MV-4-11 (cell line): ENCODE data around the gene FXR2.

ENCODE experiments used
- DNase-seq: peaks from one replicate; lab custom pipeline; 2025; lab: John Stamatoyannopoulos, UW

The FXR2 gene

GRCh38 chr17:7572588-7573323 is 41.9 kb downstream of the FXR2 start:
- no peak for DNase-seq

- peak; percentile 100 for DNase-seq
These were observed 42.4 kb downstream of the FXR2 start for GRCh38 chr17:7572338-7572587.

DNA sequence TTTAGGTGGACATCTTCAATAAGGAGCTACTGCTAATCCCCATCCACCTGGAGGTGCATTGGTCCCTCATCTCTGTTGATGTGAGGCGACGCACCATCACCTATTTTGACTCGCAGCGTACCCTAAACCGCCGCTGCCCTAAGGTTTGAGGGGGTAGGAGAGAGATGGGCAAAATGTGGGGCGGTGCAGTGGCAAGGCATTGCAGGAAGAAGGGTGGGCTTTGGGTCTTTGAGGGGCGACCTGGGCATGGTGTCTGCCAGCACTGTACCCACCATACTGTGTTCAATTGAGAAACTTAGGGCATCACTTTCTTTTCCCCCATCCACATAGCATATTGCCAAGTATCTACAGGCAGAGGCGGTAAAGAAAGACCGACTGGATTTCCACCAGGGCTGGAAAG is 44.3 kb downstream of the FXR2 start:
- DNase-seq = no peak

DNA sequence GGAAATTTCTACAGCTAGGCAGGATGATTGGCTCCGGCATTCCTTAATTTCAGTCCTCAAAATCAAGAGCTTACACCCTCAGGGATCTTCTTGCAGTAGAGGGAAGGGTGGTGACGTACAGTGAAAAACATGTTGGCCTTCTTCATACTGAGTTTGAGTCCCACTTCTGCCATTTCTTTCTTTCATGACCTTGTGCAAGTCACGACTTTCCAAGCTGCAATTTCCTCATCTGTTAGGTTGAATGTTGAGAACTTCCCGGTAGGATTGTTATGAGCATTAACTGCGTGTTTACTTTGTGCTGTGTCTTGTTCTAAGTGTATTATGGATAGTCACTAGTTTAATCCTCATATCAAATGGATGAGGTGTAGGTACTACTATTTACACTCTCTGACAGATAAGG is 45.1 kb downstream of the FXR2 start:
- DNase-seq = no peak

DNA sequence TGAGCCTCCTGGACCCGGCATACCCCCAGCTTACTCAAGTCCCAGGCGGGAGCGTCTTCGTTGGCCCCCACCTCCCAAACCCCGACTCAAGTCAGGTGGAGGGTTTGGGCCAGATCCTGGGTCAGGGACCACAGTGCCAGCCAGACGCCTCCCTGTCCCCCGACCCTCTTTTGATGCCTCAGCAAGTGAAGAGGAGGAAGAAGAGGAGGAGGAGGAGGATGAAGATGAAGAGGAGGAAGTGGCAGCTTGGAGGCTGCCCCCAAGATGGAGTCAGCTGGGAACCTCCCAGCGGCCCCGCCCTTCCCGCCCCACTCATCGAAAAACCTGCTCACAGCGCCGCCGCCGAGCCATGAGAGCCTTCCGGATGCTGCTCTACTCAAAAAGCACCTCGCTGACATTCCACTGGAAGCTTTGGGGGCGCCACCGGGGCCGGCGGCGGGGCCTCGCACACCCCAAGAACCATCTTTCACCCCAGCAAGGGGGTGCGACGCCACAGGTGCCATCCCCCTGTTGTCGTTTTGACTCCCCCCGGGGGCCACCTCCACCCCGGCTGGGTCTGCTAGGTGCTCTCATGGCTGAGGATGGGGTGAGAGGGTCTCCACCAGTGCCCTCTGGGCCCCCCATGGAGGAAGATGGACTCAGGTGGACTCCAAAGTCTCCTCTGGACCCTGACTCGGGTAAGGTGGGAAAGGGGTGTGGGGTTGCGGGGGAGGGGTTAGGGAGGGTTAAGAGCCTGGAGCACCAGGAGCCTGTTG is 51.4 kb downstream of the FXR2 start:
- DNase-seq = no peak

GRCh38 chr17:7562208-7562605 is 52.5 kb downstream of the FXR2 start:
- no peak for DNase-seq

- DNase-seq = peak; percentile 82
These were observed 53.0 kb downstream of the FXR2 start, which contains the start of gene SENP3 for GRCh38 chr17:7561589-7562207. SENP3 (plus strand) TSS chr17:7561919; CDS start chr17:7563077, 1,158 bp downstream.

GRCh38 chr17:7561028-7561575 is 53.6 kb downstream of the FXR2 start:
- peak; percentile 72 for DNase-seq

DNA sequence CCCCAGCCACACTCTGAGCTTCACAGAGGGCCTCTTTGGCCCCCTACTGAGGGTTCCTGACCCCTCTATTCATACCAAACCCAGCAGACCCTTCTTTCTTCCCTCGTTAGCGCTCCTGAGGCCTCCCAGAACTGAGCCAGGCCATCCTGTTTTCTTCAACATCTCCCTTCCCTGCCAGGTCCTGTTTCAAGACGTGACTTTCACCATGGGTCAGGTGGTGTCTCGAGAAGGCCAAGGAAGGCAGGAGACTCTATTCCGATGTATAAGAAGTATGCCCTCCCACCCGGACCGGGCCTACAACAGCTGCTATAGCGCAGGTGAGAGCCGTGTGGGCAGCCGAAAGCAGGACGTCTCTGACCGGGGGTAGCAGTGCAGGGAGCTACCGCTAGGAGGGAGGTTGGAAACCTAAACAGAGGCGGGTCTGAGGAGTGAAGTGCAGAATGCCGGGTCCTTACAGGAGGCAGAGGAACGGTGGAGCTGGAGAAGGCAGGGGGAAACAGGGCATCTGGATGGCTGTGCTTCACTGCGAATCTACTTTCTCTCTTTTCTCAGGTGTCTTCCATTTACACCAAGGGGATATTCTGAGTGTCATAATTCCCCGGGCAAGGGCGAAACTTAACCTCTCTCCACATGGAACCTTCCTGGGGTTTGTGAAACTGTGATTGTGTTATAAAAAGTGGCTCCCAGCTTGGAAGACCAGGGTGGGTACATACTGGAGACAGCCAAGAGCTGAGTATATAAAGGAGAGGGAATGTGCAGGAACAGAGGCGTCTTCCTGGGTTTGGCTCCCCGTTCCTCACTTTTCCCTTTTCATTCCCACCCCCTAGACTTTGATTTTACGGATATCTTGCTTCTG is 54.3 kb downstream of the FXR2 start:
- peak; percentile 54 for DNase-seq

DNA sequence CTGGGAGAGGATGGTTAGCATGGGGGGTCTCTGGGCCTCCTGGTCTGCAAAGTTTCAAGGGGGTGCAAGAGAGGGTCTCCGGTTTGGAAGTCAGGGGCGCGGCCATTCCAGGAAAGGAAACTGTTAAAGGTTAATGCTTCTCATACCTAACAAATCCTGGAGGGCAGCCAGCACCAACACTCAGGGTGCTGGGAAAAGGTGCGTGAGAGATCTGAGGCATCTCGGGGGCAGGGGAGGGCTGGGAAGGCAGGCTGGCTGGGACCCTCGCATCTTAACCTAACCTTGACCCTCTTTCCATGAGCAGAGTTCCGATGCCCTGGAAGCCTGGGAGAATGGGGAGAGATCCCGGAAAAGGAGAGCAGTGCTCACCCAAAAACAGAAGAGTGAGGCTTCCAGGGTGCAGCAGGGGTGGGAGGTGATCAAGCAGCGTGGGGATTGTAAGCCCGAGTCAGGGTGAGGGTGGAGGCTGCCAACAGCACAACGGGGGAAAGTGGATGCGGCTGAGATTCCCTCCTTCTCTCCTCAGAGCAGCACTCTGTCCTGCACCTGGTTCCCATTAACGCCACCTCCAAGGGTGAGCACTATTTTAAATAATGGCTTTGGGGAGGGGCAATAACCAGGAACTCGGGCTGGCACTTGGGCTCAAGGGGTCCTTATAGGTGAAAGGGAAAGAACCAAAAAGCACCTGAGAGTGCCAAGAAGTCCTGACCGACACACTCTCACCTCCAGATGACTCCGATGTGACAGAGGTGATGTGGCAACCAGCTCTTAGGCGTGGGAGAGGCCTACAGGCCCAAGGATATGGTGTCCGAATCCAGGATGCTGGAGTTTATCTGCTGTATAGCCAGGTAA is 55.2 kb downstream of the FXR2 start:
- DNase-seq = no peak

- DNase-seq = peak; percentile 88
These were observed 56.0 kb downstream of the FXR2 start, which contains the start of gene TNFSF13 for GRCh38 chr17:7558544-7559319. TNFSF13 (plus strand) TSS chr17:7558750; CDS start chr17:7559040, 290 bp downstream.

DNA sequence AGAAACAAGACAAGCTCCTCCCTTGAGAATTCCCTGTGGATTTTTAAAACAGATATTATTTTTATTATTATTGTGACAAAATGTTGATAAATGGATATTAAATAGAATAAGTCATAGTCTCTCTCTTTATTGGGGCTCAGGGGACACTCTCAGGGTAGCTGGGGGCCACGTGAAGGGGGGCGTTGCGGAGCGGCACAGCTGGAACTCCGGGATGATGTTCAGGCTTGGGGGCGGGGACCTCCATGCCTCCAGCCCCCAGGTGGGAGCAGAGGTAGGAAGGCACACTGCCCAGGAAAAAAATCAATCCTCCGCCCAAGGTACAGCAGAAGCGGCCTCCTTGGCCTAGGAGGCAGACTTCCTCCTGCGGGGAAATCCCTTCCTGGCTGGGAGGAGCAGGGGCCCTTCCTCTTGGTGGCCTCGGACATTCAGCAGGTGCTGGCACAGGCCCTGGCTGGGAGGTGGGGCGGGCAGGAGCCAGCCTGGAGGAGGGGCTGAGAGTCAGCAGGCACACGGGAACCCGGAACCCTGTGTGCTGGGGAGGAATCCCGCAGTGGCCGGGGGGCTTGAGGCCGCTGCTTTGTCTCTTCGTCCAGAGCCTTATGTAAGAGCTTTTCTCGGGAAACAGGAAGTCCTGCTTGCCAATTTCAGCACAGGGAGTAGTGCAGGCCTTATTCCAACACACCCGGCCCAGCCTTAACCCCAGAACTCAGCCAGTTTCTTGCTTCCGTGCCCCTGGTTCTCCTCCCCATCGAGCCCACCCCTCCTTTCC is 56.7 kb downstream of the FXR2 start:
- peak; percentile 97 for DNase-seq

- no peak for DNase-seq
These were observed 57.4 kb downstream of the FXR2 start for GRCh38 chr17:7557147-7557764.

- DNase-seq = no peak
These were observed 58.1 kb downstream of the FXR2 start for GRCh38 chr17:7556627-7557026.

DNA sequence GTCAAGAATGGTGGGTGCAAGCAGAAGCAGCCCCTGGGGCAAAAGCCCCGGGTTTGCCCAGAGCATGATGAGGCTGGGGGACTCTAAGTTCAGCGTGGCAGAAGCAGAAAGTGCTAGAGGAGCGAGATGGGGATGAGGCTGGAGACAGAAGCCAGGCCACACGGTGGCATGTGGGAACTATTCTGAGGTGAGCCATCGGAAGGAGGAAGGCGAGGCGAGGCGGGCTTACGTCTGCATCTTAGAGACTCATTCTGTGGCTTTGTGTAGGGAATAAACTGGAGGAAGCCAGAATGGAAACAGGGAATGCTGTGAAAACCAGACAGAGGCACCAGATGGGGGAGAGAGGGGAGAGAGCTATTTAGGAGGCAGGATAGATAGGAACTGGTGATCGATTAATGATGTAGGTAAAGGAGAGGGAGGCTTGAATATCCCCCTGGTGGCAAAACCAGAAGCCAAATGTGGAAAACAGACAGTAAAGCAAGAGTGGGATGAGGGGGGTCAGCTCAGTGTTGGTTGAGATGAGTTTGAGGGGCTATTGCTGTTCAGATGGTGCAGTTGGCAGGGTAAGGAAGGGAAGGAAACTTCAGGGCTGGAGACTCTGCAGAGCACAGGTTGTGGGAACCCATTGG is 59.3 kb downstream of the FXR2 start:
- DNase-seq = no peak

DNA sequence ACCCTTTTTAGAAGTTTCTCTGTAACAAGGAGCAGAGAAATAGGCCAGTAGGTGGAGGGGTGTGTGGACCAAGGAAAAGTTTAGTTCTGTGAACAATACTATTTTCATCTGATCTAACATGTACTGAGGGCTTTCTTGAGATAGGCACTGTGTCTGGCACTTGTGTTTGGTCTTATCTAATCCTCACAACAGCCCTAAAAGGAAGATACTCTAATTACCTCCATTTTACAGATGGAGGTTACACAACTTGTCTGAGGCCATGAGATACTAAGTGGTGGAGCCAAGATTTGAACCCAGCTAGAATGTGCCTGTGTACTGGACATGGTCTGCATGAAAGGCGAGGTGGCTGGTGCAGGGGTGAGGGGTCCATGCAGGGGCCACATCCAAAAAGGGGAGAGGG is 61.3 kb downstream of the FXR2 start:
- DNase-seq = no peak

GRCh38 chr17:7552621-7553051 is 62.1 kb downstream of the FXR2 start:
- peak; percentile 97 for DNase-seq

- DNase-seq = no peak
These were observed 63.3 kb downstream of the FXR2 start for GRCh38 chr17:7551396-7551795.
